HepG2 (cell line): ENCODE measurements around the gene BIRC7. TPM values are rescaled to one million over a fixed set of nuclear protein-coding genes. Genes with fewer than 3 reads are reported as not detected.

Experiments used
- FOSL1 ChIP-seq: sonication (generic); formaldehyde crosslinking; IDR thresholded peaks from 2 replicates; pipeline ENCODE4 v1.9.0; 2021; ENCODE audit warnings: missing genetic modification reagents, borderline replicate concordance
- HMG20B ChIP-seq: conservative IDR thresholded peaks from 2 replicates; pipeline ENCODE4 v1.6.1; 2016; ENCODE audit warnings: missing genetic modification reagents, missing compliant biosample characterization
- SMAD1 ChIP-seq: sonication (generic); formaldehyde crosslinking; IDR thresholded peaks from 2 replicates; pipeline ENCODE4 v1.4.0; 2020; ENCODE audit warnings: missing genetic modification reagents, low read depth, mild to moderate bottlenecking, borderline replicate concordance
- SRSF4 ChIP-seq: fragments of 200-400 bp; formaldehyde crosslinking; IDR thresholded peaks from one replicate; pipeline ENCODE4 v1.6.1; 2018; ENCODE audit warnings: mild to moderate bottlenecking, low read depth, low read length, moderate library complexity; ENCODE audit not compliant: poor library complexity, severe bottlenecking
- TSC22D2 ChIP-seq: sonication (generic); formaldehyde crosslinking; IDR thresholded peaks from 2 replicates; pipeline ENCODE4 v1.5.1; 2020; ENCODE audit warnings: missing genetic modification reagents, mild to moderate bottlenecking, borderline replicate concordance
- ZEB1 ChIP-seq: IDR thresholded peaks from 2 replicates; pipeline ENCODE4 v1.6.1; 2012; ENCODE audit warnings: mild to moderate bottlenecking, low read depth, inconsistent platforms; ENCODE audit not compliant: insufficient replicate concordance
- ZNF350 ChIP-seq: sonication (generic); formaldehyde crosslinking; IDR thresholded peaks from 2 replicates; pipeline ENCODE4 v1.4.0; 2020; ENCODE audit warnings: mild to moderate bottlenecking, low read depth, missing genetic modification reagents, borderline replicate concordance
- ZNF788 ChIP-seq: sonication (generic); formaldehyde crosslinking; IDR thresholded peaks from 2 replicates; pipeline ENCODE4 v1.5.0; 2020; ENCODE audit warnings: mild to moderate bottlenecking, missing genetic modification reagents, borderline replicate concordance
- polyA plus RNA-seq, 8 experiments: library from polyadenylated mRNA; depleted of rRNA in 3 of 8; stranded (reverse) in 7 of 8; unstranded in 1 of 8; fragments of >200 nt; fragmentation: Illumina TruSeq in 4 of 8; extraction: Trizol in 4 of 8; gene quantifications; 2 replicates each; pipeline versions ENCODE4 v1.2.1 to v1.2.3, GENCODE V29; 2011 to 2016; ENCODE audit warnings: low read depth in 4 of 8, missing spikeins in 1 of 8, mixed read lengths in 1 of 8; ENCODE audit not compliant: insufficient read depth in 1 of 8
- total RNA-seq, 5 experiments: library from RNA; depleted of rRNA; stranded (reverse); fragments of >200 nt; fragmentation: Illumina TruSeq; extraction: Trizol; gene quantifications; 2 replicates each; pipeline ENCODE4 v1.2.3, GENCODE V29; 2016; ENCODE audit warnings: low read depth in 1 of 5
- TF ChIP-seq, protein P1 (sequence below): IDR thresholded peaks from 2 replicates; pipeline ENCODE4 v1.4.0; 2020; ENCODE audit warnings: mild to moderate bottlenecking, missing genetic modification reagents
- TF ChIP-seq, protein P2 (sequence below): sonication (generic); formaldehyde crosslinking; IDR thresholded peaks from 2 replicates; pipeline ENCODE4 v1.5.1; 2020; ENCODE audit warnings: mild to moderate bottlenecking, missing genetic modification reagents, moderate library complexity
- TF ChIP-seq, protein P3 (sequence below): IDR thresholded peaks from 2 replicates; pipeline ENCODE4 v1.6.1; 2016
- TF ChIP-seq, protein P4 (sequence below): fragments of 450-650 bp; IDR thresholded peaks from 2 replicates; pipeline ENCODE4 v1.6.1; 2017
- TF ChIP-seq, protein P5 (sequence below): sonication (generic); formaldehyde crosslinking; IDR thresholded peaks from 2 replicates; pipeline ENCODE4 v1.5.0; 2020; ENCODE audit warnings: mild to moderate bottlenecking, missing genetic modification reagents
- TF ChIP-seq, protein P6 (sequence below): sonication (generic); formaldehyde crosslinking; IDR thresholded peaks from 2 replicates; pipeline ENCODE4 v1.4.0; 2020; ENCODE audit warnings: missing genetic modification reagents
- TF ChIP-seq, protein P7 (sequence below): IDR thresholded peaks from 2 replicates; pipeline ENCODE4 v1.6.1; 2016; ENCODE audit warnings: missing genetic modification reagents, missing compliant biosample characterization

BIRC7 gene
- total and polyA plus RNA-seq, 2 of the 13 experiments (the other 11 are each of a cell fraction or from before 2014, with no cell fraction given) = 0.27 to 5.1 TPM

DNA sequence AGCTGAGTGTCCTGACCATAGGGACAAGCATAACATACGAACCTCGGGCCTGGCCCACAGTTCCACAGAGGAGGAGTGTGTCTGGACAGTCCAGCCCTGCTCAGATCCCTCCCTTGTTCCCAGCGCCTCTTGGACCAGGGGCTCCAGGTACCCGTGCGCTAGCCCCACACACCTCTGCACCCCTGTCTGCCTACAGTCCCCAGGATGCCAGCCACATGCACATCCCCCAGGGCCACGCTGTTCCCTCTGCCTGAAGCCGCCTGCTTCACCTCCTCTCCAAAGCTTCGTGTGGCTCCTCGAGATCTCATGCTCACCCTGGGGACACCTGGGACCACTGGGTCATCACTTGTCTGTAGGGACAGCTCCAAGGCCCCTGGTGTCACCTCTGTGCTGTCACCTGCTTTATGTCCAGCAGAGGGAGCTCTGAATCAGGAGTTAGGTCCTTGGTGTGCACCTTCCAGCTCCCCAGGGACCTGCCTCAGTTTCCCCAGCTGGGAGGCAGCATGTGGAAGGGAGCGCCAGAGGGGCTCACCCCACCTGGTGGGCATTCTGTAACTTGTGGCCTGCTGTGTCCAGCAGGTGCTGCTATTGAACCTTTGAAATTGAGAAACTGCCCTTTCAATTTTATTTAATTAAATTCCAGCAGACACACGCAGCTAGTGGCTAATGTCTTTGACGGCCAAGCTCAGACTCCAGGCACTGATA lies 12.4 kb upstream of the BIRC7 start (continued):
- TF ChIP-seq, protein P1, sequence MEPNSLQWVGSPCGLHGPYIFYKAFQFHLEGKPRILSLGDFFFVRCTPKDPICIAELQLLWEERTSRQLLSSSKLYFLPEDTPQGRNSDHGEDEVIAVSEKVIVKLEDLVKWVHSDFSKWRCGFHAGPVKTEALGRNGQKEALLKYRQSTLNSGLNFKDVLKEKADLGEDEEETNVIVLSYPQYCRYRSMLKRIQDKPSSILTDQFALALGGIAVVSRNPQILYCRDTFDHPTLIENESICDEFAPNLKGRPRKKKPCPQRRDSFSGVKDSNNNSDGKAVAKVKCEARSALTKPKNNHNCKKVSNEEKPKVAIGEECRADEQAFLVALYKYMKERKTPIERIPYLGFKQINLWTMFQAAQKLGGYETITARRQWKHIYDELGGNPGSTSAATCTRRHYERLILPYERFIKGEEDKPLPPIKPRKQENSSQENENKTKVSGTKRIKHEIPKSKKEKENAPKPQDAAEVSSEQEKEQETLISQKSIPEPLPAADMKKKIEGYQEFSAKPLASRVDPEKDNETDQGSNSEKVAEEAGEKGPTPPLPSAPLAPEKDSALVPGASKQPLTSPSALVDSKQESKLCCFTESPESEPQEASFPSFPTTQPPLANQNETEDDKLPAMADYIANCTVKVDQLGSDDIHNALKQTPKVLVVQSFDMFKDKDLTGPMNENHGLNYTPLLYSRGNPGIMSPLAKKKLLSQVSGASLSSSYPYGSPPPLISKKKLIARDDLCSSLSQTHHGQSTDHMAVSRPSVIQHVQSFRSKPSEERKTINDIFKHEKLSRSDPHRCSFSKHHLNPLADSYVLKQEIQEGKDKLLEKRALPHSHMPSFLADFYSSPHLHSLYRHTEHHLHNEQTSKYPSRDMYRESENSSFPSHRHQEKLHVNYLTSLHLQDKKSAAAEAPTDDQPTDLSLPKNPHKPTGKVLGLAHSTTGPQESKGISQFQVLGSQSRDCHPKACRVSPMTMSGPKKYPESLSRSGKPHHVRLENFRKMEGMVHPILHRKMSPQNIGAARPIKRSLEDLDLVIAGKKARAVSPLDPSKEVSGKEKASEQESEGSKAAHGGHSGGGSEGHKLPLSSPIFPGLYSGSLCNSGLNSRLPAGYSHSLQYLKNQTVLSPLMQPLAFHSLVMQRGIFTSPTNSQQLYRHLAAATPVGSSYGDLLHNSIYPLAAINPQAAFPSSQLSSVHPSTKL (CRISPR knock-in tag) = 0 out of 2 replicates have a peak, but pooled peaks have one; percentile 8
- peak; percentile 44; the same call in 1 of the 2 replicates for TF ChIP-seq ZNF788 (CRISPR knock-in tag)
- TF ChIP-seq ZEB1 = no peak
- TF ChIP-seq ZNF350 (CRISPR knock-in tag) = no peak
- TF ChIP-seq, protein P2, sequence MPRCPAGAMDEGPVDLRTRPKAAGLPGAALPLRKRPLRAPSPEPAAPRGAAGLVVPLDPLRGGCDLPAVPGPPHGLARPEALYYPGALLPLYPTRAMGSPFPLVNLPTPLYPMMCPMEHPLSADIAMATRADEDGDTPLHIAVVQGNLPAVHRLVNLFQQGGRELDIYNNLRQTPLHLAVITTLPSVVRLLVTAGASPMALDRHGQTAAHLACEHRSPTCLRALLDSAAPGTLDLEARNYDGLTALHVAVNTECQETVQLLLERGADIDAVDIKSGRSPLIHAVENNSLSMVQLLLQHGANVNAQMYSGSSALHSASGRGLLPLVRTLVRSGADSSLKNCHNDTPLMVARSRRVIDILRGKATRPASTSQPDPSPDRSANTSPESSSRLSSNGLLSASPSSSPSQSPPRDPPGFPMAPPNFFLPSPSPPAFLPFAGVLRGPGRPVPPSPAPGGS (CRISPR knock-in tag) = peak; percentile 62; the same call in 1 of the 2 replicates
- TF ChIP-seq SRSF4 = no peak
- TF ChIP-seq, protein P3, sequence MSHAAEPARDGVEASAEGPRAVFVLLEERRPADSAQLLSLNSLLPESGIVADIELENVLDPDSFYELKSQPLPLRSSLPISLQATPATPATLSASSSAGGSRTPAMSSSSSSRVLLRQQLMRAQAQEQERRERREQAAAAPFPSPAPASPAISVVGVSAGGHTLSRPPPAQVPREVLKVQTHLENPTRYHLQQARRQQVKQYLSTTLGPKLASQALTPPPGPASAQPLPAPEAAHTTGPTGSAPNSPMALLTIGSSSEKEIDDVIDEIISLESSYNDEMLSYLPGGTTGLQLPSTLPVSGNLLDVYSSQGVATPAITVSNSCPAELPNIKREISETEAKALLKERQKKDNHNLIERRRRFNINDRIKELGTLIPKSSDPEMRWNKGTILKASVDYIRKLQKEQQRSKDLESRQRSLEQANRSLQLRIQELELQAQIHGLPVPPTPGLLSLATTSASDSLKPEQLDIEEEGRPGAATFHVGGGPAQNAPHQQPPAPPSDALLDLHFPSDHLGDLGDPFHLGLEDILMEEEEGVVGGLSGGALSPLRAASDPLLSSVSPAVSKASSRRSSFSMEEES (CRISPR knock-in tag) = 0 out of 2 replicates have a peak, but pooled peaks have one; percentile 39
- 0 out of 2 replicates have a peak, but pooled peaks have one; percentile 32 for TF ChIP-seq TSC22D2 (CRISPR knock-in tag)
- TF ChIP-seq, protein P4, sequence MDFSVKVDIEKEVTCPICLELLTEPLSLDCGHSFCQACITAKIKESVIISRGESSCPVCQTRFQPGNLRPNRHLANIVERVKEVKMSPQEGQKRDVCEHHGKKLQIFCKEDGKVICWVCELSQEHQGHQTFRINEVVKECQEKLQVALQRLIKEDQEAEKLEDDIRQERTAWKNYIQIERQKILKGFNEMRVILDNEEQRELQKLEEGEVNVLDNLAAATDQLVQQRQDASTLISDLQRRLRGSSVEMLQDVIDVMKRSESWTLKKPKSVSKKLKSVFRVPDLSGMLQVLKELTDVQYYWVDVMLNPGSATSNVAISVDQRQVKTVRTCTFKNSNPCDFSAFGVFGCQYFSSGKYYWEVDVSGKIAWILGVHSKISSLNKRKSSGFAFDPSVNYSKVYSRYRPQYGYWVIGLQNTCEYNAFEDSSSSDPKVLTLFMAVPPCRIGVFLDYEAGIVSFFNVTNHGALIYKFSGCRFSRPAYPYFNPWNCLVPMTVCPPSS = no peak
- TF ChIP-seq SMAD1 = 0 out of 2 replicates have a peak, but pooled peaks have one; percentile 26
- TF ChIP-seq, protein P5, sequence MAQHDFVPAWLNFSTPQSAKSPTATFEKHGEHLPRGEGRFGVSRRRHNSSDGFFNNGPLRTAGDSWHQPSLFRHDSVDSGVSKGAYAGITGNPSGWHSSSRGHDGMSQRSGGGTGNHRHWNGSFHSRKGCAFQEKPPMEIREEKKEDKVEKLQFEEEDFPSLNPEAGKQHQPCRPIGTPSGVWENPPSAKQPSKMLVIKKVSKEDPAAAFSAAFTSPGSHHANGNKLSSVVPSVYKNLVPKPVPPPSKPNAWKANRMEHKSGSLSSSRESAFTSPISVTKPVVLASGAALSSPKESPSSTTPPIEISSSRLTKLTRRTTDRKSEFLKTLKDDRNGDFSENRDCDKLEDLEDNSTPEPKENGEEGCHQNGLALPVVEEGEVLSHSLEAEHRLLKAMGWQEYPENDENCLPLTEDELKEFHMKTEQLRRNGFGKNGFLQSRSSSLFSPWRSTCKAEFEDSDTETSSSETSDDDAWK (CRISPR knock-in tag) = no peak
- TF ChIP-seq, protein P6, sequence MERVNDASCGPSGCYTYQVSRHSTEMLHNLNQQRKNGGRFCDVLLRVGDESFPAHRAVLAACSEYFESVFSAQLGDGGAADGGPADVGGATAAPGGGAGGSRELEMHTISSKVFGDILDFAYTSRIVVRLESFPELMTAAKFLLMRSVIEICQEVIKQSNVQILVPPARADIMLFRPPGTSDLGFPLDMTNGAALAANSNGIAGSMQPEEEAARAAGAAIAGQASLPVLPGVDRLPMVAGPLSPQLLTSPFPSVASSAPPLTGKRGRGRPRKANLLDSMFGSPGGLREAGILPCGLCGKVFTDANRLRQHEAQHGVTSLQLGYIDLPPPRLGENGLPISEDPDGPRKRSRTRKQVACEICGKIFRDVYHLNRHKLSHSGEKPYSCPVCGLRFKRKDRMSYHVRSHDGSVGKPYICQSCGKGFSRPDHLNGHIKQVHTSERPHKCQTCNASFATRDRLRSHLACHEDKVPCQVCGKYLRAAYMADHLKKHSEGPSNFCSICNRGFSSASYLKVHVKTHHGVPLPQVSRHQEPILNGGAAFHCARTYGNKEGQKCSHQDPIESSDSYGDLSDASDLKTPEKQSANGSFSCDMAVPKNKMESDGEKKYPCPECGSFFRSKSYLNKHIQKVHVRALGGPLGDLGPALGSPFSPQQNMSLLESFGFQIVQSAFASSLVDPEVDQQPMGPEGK (CRISPR knock-in tag) = peak; percentile 34; the same call in 1 of the 2 replicates
- TF ChIP-seq HMG20B (CRISPR knock-in tag) = no peak
- TF ChIP-seq FOSL1 (CRISPR knock-in tag) = no peak
- TF ChIP-seq, protein P7, sequence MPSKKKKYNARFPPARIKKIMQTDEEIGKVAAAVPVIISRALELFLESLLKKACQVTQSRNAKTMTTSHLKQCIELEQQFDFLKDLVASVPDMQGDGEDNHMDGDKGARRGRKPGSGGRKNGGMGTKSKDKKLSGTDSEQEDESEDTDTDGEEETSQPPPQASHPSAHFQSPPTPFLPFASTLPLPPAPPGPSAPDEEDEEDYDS (CRISPR knock-in tag) = 0 out of 2 replicates have a peak, but pooled peaks have one; percentile 18
